SK-N-SH treated with all-trans-retinoic acid at 6 μM for 48 hours (cell line): ENCODE data around the gene CACNA2D2.

ENCODE experiments used
- CSDC2 ChIP-seq: fragments of 250-450 bp; sonication (Bioruptor Pico); IDR thresholded peaks from 2 replicates; pipeline ENCODE4 v1.5.0; 2020; ENCODE audit warnings: mild to moderate bottlenecking, moderate library complexity
- ESRRG ChIP-seq: fragments of 250-450 bp; sonication (Bioruptor Pico); IDR thresholded peaks from 2 replicates; pipeline ENCODE4 v1.6.1; 2021; ENCODE audit warnings: mild to moderate bottlenecking
- GLIS3 ChIP-seq: fragments of 250-450 bp; sonication (Bioruptor Pico); IDR thresholded peaks from 2 replicates; pipeline ENCODE4 v1.5.0; 2020; ENCODE audit warnings: mild to moderate bottlenecking, moderate library complexity
- OSR1 ChIP-seq: fragments of 250-450 bp; sonication (Bioruptor Pico); IDR thresholded peaks from 2 replicates; pipeline ENCODE4 v1.8.0; 2022; ENCODE audit warnings: moderate library complexity, mild to moderate bottlenecking, inconsistent platforms
- PATZ1 ChIP-seq: fragments of 250-450 bp; sonication (Bioruptor Pico); IDR thresholded peaks from 2 replicates; pipeline ENCODE4 v1.8.0; 2020; ENCODE audit warnings: mild to moderate bottlenecking, moderate library complexity, borderline replicate concordance
- POU6F1 ChIP-seq: fragments of 250-450 bp; sonication (Bioruptor Pico); IDR thresholded peaks from 2 replicates; pipeline ENCODE4 v1.8.0; 2021; ENCODE audit warnings: low read depth, mild to moderate bottlenecking, moderate library complexity, borderline replicate concordance
- RARB ChIP-seq: fragments of 250-450 bp; sonication (Bioruptor Pico); IDR thresholded peaks from 2 replicates; pipeline ENCODE4 v1.8.0; 2021; ENCODE audit warnings: mild to moderate bottlenecking, moderate library complexity
- SNAI2 ChIP-seq: fragments of 250-450 bp; sonication (Bioruptor Pico); IDR thresholded peaks from 2 replicates; pipeline ENCODE4 v1.5.0; 2020; ENCODE audit warnings: mild to moderate bottlenecking, moderate library complexity
- TOX ChIP-seq: fragments of 250-450 bp; sonication (Bioruptor Pico); IDR thresholded peaks from 2 replicates; pipeline ENCODE4 v1.8.0; 2021; ENCODE audit warnings: mild to moderate bottlenecking, moderate library complexity, borderline replicate concordance
- ZFP3 ChIP-seq: fragments of 250-450 bp; sonication (Bioruptor Pico); IDR thresholded peaks from 2 replicates; pipeline ENCODE4 v1.5.0; 2020; ENCODE audit warnings: mild to moderate bottlenecking, moderate library complexity
- ZFP30 ChIP-seq: fragments of 450-650 bp; formaldehyde crosslinking; IDR thresholded peaks from 2 replicates; pipeline ENCODE4 v1.5.0; 2022; ENCODE audit warnings: mild to moderate bottlenecking, moderate library complexity
- ZNF565 ChIP-seq: fragments of 450-650 bp; formaldehyde crosslinking; conservative IDR thresholded peaks from 2 replicates; pipeline ENCODE4 v1.5.0; 2020; ENCODE audit warnings: low read depth, mild to moderate bottlenecking, moderate library complexity

GRCh38 chr3:50448752-50449539 is 54.5 kb downstream of the CACNA2D2 start:
- TF ChIP-seq ZNF565 (CRISPR knock-in tag) (no peak), SNAI2 (CRISPR knock-in tag) (no peak), OSR1 (no peak), PATZ1 (CRISPR knock-in tag) (no peak), ZFP3 (CRISPR knock-in tag) (no peak), RARB (CRISPR knock-in tag) (no peak), TOX (CRISPR knock-in tag) (no peak), ZFP30 (CRISPR knock-in tag) (no peak), CSDC2 (no peak), ESRRG (CRISPR knock-in tag) (no peak), POU6F1 (CRISPR knock-in tag) (no peak), GLIS3 (no peak)
